ENCODE data around the gene ZFPM1.

DNA sequence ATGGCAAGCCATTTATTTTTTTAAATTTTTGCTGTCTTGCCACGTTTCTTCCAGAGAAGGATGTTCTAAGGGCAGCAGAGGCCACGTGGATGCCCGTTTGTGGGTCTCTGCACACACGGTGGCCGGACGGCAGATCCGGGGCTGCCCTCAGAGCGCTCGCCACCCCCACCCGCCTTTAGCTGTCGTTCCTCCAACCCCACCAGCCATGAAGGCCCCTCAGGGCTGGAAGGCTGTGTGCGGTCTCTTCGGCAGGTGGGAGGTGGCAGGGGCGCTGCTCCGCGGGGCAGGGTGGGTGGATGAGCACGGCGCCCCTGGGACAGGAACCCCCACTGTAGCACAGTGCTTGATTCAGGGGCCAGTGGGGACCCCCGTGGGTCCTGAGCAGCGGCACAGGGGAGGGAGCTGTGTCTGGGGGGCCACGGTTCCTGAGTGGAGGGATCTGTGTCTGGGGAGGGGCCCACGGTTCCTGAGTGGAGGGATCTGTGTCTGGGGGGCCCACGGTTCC lies 49.7 kb downstream of the ZFPM1 start:
- TF ChIP-seq, protein P1, sequence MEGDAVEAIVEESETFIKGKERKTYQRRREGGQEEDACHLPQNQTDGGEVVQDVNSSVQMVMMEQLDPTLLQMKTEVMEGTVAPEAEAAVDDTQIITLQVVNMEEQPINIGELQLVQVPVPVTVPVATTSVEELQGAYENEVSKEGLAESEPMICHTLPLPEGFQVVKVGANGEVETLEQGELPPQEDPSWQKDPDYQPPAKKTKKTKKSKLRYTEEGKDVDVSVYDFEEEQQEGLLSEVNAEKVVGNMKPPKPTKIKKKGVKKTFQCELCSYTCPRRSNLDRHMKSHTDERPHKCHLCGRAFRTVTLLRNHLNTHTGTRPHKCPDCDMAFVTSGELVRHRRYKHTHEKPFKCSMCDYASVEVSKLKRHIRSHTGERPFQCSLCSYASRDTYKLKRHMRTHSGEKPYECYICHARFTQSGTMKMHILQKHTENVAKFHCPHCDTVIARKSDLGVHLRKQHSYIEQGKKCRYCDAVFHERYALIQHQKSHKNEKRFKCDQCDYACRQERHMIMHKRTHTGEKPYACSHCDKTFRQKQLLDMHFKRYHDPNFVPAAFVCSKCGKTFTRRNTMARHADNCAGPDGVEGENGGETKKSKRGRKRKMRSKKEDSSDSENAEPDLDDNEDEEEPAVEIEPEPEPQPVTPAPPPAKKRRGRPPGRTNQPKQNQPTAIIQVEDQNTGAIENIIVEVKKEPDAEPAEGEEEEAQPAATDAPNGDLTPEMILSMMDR (IDR thresholded peaks at IDR 0.05; ENCODE audit: low read depth, low read length) = no peak
- no peak for TF ChIP-seq EZH2phosphoT487 (IDR thresholded peaks at IDR 0.05; ENCODE audit: low read depth)

Measured in OCI-LY3 (cell line).